Left forelimb (tissue), 1 donor: Measurements from ENCODE around the gene SH2D5.

Experiments used
- DNase-seq: peaks from one replicate; pipeline ENCODE4 v3.0.0-alpha.2; 2018; ENCODE audit warnings: low spot score

The SH2D5 gene

GRCh38 chr1:20713440-20713839, 19.1 kb downstream of the SH2D5 start:
- no peak for DNase-seq

GRCh38 chr1:20712215-20712577, 20.3 kb downstream of the SH2D5 start:
- no peak for DNase-seq

DNA sequence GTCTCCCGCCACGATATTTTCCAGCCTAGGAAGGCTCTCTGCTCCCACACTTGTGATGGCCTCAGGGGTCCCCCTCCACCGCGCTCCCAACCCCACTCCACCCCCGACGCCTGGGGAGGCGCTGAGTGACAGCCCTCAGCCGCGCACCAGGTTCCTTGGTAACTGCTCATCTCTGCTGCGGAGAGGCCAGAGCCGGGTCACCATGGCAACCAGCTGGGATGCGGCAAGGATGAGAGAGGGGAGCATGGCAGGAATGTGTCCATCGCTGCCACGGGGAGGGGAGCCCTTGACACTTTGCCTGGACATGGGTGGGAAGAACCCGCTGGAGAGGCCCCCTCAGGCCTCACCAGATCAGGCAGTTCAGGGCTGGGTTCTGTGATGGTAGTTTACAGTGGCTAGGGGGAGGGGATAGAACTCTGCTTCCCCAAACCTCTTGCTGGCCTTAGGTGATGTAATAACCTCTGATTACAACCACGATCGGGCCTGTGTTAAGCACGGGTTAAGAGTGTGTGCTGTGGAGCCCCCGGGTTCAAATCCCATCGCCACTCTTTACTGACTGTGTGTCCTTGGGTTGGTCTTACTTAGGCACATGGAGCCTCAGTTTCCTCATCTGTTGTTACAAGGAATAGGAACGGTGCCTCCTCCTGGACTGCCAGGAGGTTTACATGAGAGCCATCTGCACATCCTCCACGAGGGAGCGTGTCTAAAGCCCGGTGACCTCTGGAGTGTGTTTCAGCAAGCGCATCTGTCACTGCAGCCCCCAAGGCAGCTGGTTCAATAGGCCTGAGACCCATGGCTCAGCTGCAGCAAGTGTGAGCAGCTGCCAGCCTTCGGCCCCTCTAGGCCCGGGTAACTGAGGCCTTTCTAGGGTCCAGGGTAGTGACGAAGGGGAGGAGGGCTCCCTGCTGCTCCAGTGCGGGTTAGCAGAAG, 21.0 kb downstream of the SH2D5 start:
- DNase-seq: no peak

GRCh38 chr1:20710469-20711284, 21.8 kb downstream of the SH2D5 start:
- no peak for DNase-seq

DNA sequence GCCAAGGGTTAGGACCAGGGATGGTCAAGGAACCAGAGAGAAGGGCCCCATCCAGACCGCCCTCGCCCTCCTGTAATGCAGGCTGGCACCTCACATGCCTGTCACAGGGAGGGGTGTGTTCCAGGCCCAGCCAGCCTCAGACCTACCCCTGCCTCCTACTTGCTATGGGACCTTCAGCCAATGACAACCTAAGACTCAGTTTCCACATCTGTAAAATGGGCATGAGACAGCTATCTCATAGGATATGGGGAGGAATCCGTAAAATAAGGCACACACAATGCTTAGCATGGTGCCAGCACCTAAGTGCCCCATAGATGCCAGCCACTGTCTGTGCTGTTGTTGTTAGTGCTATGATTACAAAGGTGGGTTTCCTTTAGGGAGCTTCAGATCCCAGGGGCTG, 22.6 kb downstream of the SH2D5 start:
- no peak for DNase-seq

GRCh38 chr1:20708891-20709290, 23.6 kb downstream of the SH2D5 start:
- DNase-seq: no peak

DNA sequence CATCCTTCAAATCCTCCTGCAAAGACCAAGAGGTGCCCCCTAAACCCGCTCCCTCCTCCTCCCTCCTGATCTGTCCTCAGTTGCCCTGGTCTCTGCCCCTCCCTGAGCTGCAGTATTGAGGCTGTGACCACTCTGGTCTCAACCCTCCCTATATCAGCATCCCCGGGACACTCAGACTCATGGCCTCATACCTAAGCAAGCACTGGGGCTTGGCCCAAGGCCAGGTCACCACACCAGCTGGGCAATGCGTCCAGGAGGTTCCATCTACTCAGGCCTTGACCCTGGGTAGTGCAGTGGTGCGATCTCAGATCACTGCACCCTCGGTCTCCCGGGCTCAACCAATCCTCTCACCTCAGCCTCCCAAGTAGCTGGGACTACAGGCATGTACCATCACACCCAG, 24.4 kb downstream of the SH2D5 start:
- DNase-seq: no peak

GRCh38 chr1:20706841-20707240, 25.7 kb downstream of the SH2D5 start:
- no peak for DNase-seq

DNA sequence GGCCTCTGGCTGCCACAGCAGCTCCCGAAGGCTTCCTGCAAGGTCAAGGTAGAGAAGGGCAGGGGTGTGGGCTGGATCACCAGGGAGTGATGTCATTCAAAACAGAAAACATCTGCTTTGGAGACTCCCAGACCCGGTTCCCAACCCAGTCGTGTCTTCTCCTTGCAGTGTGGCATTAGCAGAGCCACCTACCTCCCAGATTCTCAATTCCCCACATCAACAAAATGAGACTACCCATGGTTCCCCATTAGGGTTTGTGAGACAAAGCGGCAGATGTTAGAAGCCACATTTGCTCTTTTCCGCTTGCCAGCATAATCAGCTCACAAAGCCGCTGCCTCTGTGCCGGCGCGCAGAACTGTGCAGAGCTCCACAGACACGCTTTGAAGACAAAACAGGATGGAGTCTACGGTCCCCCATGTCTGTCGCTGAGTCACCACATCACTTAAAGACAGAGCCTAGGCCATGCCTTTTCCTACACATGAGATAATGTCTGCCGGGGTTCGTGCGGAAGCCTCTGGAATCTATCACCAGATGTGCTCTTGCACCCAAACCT, 27.2 kb downstream of the SH2D5 start:
- DNase-seq: no peak

GRCh38 chr1:20704390-20705202, 27.9 kb downstream of the SH2D5 start:
- no peak for DNase-seq

DNA sequence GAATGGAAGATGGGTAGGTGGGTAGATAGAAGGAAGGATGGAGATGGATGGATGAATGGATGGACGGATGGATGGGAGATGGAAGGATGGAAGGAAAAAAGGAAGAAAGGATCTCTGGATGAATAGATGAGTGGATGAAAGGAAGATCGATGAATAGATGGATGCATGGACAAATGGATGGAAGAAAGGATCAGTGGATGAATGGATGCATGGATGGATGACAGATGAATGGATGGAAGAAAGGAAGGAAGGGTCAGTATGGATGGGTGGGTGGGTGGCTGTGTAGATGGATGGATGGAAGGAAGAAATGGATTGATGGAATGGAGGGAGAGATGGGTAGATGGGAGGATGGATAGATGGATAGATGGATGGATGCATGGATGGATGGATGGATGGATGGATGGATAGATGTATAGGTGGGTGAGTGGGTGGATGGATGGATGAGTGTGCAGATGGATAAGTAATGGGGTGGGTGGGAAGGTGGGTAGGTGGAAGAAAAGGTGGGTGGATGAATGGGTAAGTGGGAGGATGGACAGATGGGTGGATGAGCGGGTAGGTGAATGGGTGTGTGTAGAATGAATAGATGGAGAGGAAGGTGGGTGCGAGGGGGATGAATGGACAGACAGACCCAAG, 29.3 kb downstream of the SH2D5 start:
- no peak for DNase-seq

DNA sequence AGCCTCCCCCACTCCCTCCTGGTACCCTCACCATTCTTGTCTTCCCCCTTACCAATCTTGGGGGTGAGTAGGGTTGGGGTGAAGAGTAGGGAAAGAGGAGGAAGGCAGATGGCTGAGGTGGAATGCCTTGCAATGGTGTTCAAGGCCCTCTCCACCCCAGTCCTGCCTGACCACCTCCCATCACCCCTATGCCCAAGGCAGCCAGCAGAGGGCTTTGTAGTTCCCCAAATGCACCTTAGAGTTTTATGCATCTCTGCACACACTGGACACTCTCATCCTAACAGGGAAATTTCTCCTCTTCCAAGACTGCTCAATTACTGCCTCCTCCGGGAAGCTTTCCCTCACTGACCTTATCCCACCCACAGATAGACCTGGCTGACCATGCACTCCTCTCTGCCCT, 30.1 kb downstream of the SH2D5 start:
- no peak for DNase-seq

- no peak for DNase-seq
These were observed 30.7 kb downstream of the SH2D5 start for GRCh38 chr1:20701847-20702246.

- DNase-seq: no peak
These were observed 31.1 kb downstream of the SH2D5 start for GRCh38 chr1:20701446-20701845.

GRCh38 chr1:20700636-20701215, 31.8 kb downstream of the SH2D5 start:
- no peak for DNase-seq

DNA sequence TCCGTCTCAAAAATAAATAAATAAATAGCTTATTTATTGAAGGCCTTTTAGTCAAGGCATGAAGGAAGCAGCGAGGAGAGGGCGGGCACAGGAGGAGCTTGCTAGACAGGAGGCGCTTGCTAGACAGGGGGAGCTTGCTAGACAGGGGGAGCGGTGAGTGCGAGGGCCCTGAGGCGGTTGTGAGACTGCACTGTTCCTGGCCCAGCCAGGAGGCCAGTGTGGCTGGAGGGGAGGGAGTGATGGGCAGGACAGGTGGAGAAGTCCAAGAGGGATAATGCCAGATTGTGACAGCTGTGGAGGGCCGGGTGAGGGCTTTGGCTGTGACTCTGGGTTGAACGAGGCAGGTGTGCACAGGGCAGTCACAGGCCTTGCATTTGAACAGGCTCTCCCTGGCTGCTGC, 32.9 kb downstream of the SH2D5 start:
- no peak for DNase-seq

GRCh38 chr1:20698195-20698910, 34.1 kb downstream of the SH2D5 start:
- no peak for DNase-seq

DNA sequence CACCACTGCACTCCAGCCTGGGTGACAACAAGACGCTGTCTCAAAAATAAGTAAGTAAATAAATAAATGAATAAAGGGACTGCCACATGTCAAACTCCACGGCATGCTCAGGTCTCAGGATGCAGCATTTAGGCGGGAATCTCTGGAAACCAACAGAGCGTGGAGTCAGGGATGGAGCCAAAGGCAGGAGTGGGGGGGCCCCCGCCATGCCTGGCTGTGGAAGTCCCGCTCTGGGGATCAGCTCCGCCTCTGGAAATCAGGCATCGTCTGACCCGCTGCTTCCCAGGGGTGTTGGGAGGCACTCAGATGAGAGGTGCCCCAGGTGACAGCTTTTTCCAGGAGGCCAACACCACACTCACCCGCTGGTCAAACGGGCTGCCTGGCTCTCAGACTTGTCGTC, 34.9 kb downstream of the SH2D5 start:
- DNase-seq: no peak

- DNase-seq: peak; percentile 88
These were observed 35.8 kb downstream of the SH2D5 start for GRCh38 chr1:20696397-20697333.
